GDM1 (cell line): Measurements from ENCODE around the gene USP17L12.
"Not testable (repeated sequence)": the region's sequence is repeated elsewhere in the genome, so short reads cannot be mapped to it uniquely, and the experiment has no call there.

Experiments
- DNase-seq: peaks from one replicate; lab custom pipeline; 2025; lab: John Stamatoyannopoulos, UW

Gene USP17L12

GRCh38 chr4:9219852-9220251 is at the start of gene USP17L12:
USP17L12 (plus strand) TSS chr4:9220152; CDS start chr4:9220152, 0 bp downstream.
- not testable (repeated sequence) for DNase-seq

- not testable (repeated sequence) for DNase-seq
These were observed 9.6 kb upstream of the USP17L12 start, which contains the start of gene USP17L10 for GRCh38 chr4:9210357-9210756. USP17L10 (plus strand) TSS chr4:9210657; CDS start chr4:9210657, 0 bp downstream.

GRCh38 chr4:9214701-9215100 is 5.3 kb upstream of the USP17L12 start:
- DNase-seq: not testable (repeated sequence)

GRCh38 chr4:9215105-9215504 is 4.8 kb upstream of the USP17L12 start, which contains the start of gene USP17L11:
USP17L11 (plus strand) TSS chr4:9215405; CDS start chr4:9215405, 0 bp downstream.
- DNase-seq: not testable (repeated sequence)

- not testable (repeated sequence) for DNase-seq
These were observed 4.6 kb downstream of the USP17L12 start, which contains the start of gene USP17L13 for GRCh38 chr4:9224596-9224995. USP17L13 (plus strand) TSS chr4:9224896; CDS start chr4:9224896, 0 bp downstream.

GRCh38 chr4:9230249-9230648 is 10.3 kb downstream of the USP17L12 start:
- DNase-seq: not testable (repeated sequence)

- DNase-seq: not testable (repeated sequence)
These were observed 14.1 kb downstream of the USP17L12 start, which contains the start of gene USP17L15 for GRCh38 chr4:9234085-9234484. USP17L15 (plus strand) TSS chr4:9234385; CDS start chr4:9234385, 0 bp downstream.

GRCh38 chr4:9238461-9238860 is 18.5 kb downstream of the USP17L12 start:
- DNase-seq: not testable (repeated sequence)

GRCh38 chr4:9243579-9243978 is 23.6 kb downstream of the USP17L12 start, which contains the start of gene USP17L17:
USP17L17 (plus strand) TSS chr4:9243879; CDS start chr4:9243879, 0 bp downstream.
- not testable (repeated sequence) for DNase-seq

GRCh38 chr4:9247953-9248680 is 28.2 kb downstream of the USP17L12 start, which contains the start of gene USP17L18:
USP17L18 (plus strand) TSS chr4:9248630; CDS start chr4:9248630, 0 bp downstream.
- not testable (repeated sequence) for DNase-seq

- DNase-seq: not testable (repeated sequence)
These were observed 33.1 kb downstream of the USP17L12 start, which contains the start of gene USP17L19 for GRCh38 chr4:9253078-9253477. USP17L19 (plus strand) TSS chr4:9253378; CDS start chr4:9253378, 0 bp downstream.

GRCh38 chr4:9257824-9258223 is 37.9 kb downstream of the USP17L12 start, which contains the start of gene USP17L20:
USP17L20 (plus strand) TSS chr4:9258124; CDS start chr4:9258124, 0 bp downstream.
- DNase-seq: not testable (repeated sequence)

- not testable (repeated sequence) for DNase-seq
These were observed 42.6 kb downstream of the USP17L12 start, which contains the start of gene USP17L21 for GRCh38 chr4:9262572-9262971. USP17L21 (plus strand) TSS chr4:9262872; CDS start chr4:9262872, 0 bp downstream.

- DNase-seq: not testable (repeated sequence)
These were observed 47.4 kb downstream of the USP17L12 start, which contains the start of gene USP17L22 for GRCh38 chr4:9267319-9267718. USP17L22 (plus strand) TSS chr4:9267619; CDS start chr4:9267619, 0 bp downstream.
